ENCODE results near the gene PGBD1. TPM values are rescaled to one million over a fixed set of nuclear protein-coding genes. Genes with fewer than 3 reads are reported as not detected.
A peak's percentile ranks its signal among the peaks of the same experiment; 100 is the strongest.

PGBD1 gene
- total RNA-seq, 2 experiments from 2014 or later: 1.5 to 1.6 TPM

- DNase-seq (no peak), ATAC-seq (no peak)
- intact Hi-C loops (cut with DNase I, micrococcal nuclease): loop anchor here in 1 of 2 experiments (2.0 to 5.0 kb wide), 4 partner anchors 84 to 534 kb away; partner anchors contain the start of genes ZKSCAN4 and ZSCAN26
- CTCF ChIA-PET: interaction anchor here (0.6 to 1.0 kb wide), 3 partner anchors 12 to 209 kb away, joined by 3 read pairs; no protein-coding TSS in a partner anchor
- peaks cover 27% of the 10 kb centered on the region for H3K4me1 Mint-ChIP-seq
- H3K27me3 Mint-ChIP-seq: peaks cover 7% of the 10 kb centered on the region
- peaks cover 2% of the 10 kb centered on the region for H3K36me3 Mint-ChIP-seq (ENCODE audit: low read depth)
- POLR2A ChIA-PET: interaction anchor here (0.7 kb wide), 1 partner anchor 217 kb away, joined by 3 read pairs; no protein-coding TSS in a partner anchor
- H3K4me3 Mint-ChIP-seq: peak overlapping the region; percentile 96
- H3K27ac Mint-ChIP-seq: no peak overlapping the region
- H3K9me3 Mint-ChIP-seq (ENCODE audit: low read depth): no peaks in the 10 kb centered on the region
These were observed 69.7 kb downstream of the PGBD1 start for GRCh38 chr6:28351087-28351486.

GRCh38 chr6:28351493-28351925 lies 70.1 kb downstream of the PGBD1 start:
- no peak overlapping the region for H3K27ac Mint-ChIP-seq

More at GRCh38 chr6:28351493-28351925, 70.1 kb downstream of the PGBD1 start:
- no peak for DNase-seq
- Mint-ChIP-seq H3K27me3 (peaks cover 6% of the 10 kb centered on the region), H3K9me3 (ENCODE audit: low read depth) (no peaks in the 10 kb centered on the region), H3K36me3 (ENCODE audit: low read depth) (peaks cover 2% of the 10 kb centered on the region), H3K4me1 (peaks cover 27% of the 10 kb centered on the region), H3K4me3 (peak overlapping the region; percentile 96)
- intact Hi-C loops (cut with DNase I, micrococcal nuclease): loop anchor here in 1 of 2 experiments (2.0 to 5.0 kb wide), 4 partner anchors 85 to 534 kb away; partner anchors contain the start of genes ZKSCAN4 and ZSCAN26
- POLR2A ChIA-PET: interaction anchor here (0.7 kb wide), 1 partner anchor 218 kb away, joined by 3 read pairs; no protein-coding TSS in a partner anchor
- no peak for ATAC-seq
- CTCF ChIA-PET: interaction anchor here (0.6 to 1.0 kb wide), 2 partner anchors 14 to 209 kb away, joined by 3 read pairs; no protein-coding TSS in a partner anchor

Other genes with a start within 250 kb of the PGBD1 start
- gene ZNF165, start 201.0 kb upstream of the PGBD1 start, total RNA-seq: 1 to 10 TPM; 4.6 TPM
- 1 to 10 TPM; 2.1 to 2.6 TPM for gene ZSCAN16, start 157.0 kb upstream of the PGBD1 start, total RNA-seq
- 10 to 100 TPM; 17.5 to 20.7 TPM for gene ZKSCAN8, start 139.7 kb upstream of the PGBD1 start, total RNA-seq
- 1 to 10 TPM; 1.7 to 1.8 TPM for gene ZSCAN9, start 56.3 kb upstream of the PGBD1 start, total RNA-seq
- gene ZKSCAN4, start 29.3 kb upstream of the PGBD1 start, total RNA-seq: 1 to 10 TPM; 3.2 to 4.1 TPM
- gene NKAPL, start 22.3 kb upstream of the PGBD1 start, total RNA-seq: under 1 TPM; 0.14 to 0.25 TPM
- 1 to 10 TPM; 5.0 to 6.7 TPM for gene ZSCAN26, start 14.4 kb upstream of the PGBD1 start, total RNA-seq
- 1 to 10 TPM; 1.3 to 1.8 TPM for gene ZSCAN31, start 54.6 kb downstream of the PGBD1 start, total RNA-seq
- 1 to 10 TPM; 2.2 to 3.1 TPM for gene ZKSCAN3, start 68.4 kb downstream of the PGBD1 start, total RNA-seq
- 1 to 10 TPM; 6.9 to 7.6 TPM for gene ZSCAN12, start 118.2 kb downstream of the PGBD1 start, total RNA-seq
- gene ZSCAN23, start 161.9 kb downstream of the PGBD1 start, total RNA-seq: 1 to 10 TPM; 1.9 to 2.9 TPM
- not detected for gene GPX6, start 234.2 kb downstream of the PGBD1 start, total RNA-seq
- not detected for gene GPX5, start 244.3 kb downstream of the PGBD1 start, total RNA-seq